Mesenteric fat pad (tissue), 1 donor: ENCODE data around the gene MKRN1. TPM values are rescaled to one million over a fixed set of nuclear protein-coding genes. Genes with fewer than 3 reads are reported as not detected.

Experiments
- DNase-seq: peaks from one replicate; pipeline ENCODE4 v3.0.0-alpha.2; 2020; ENCODE audit warnings: low spot score
- total RNA-seq: library from RNA; stranded (reverse); fragmentation: NEBNext Ultra II Directional; extraction: Animal tissue kit (Norgen Biotek cat#: 25700); gene quantifications from one replicate; pipeline ENCODE4 v1.2.1, GENCODE V29; 2021
- donor health status: DM: yes; HTN: yes; CAD: no.

The MKRN1 gene
- total RNA-seq, 1 donor from 2014 or later: 58.5 TPM

DNA sequence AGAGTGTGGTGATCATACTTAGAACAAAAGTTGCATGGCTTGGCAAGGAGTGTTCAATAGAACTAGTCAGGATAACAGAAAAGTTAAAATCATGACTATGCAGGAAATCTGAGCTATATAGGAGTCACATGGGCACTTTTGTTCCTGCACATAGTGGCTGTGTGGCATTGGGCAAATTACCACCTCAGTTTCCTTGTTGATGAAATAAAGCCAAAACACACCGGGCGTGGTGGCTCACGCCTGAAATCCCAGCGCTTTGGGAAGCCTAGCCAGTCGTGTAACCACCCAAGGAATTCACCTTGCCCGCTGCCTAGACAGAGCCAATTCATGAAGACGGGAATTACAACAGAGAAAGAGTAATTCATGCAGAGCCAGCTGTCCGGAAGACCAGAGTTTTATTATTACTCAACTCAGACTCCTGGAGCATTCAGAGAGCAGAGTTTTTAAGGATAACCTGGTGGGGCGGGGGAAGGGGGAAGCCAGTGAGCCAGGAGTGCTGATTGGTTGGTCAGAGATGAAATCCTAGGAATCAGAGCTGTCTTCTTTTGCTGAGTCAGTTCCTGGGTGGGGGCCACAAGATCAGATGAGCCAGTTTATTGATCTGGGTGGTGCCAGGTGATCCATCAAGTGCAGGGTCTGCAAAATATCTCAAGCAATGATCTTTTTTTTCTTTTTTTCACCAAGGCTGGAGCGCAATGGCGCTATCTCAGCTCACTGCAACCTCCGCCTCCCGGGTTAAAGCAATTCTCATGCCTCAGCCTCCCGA, 6.4 kb upstream of the MKRN1 start:
- no peak for DNase-seq

DNA sequence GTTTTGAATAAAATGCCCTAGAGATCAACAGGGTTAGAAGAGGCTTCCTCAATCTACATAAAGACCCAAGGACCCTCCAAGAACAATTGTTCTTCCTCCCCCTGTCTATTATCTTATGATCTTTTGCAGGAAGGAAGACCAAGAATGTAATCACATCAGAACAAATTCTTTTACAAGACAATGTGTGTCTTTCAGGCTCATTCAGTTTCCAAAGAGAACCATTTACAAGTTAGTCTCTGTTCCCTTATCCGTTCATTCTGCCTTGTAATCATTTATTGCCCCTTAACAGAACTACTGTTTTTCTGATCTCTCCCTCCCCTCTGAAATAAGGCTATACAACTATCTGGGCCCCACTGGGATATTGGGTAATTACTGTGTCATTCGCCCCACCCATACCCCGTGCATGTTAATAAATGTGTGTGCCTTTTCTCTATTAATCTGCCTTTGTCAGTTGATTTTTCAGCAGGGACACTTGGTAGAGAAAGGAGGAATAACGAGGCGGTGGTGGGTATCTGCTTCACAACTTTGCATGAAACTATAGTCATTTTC, 5.7 kb upstream of the MKRN1 start:
- DNase-seq: no peak

DNA sequence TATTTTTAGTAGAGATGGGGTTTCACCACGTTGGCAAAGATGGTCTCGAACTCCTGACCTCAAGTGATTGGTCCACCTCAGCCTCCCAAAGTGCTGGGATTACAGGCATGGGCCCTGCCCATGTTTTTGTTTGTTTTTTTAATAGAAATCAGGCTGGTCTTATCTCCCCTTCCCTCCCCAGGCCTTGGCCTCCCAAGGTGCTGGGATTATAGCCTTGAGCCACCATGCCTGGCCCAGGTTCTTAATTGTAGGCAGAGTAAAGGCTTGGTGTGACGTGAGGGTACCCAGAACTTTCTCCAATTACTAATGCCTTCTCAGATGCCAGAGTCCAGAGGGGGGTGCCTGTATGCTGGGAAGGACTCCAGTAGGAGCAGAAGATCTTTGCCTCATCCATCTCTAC, 5.2 kb upstream of the MKRN1 start:
- no peak for DNase-seq

DNA sequence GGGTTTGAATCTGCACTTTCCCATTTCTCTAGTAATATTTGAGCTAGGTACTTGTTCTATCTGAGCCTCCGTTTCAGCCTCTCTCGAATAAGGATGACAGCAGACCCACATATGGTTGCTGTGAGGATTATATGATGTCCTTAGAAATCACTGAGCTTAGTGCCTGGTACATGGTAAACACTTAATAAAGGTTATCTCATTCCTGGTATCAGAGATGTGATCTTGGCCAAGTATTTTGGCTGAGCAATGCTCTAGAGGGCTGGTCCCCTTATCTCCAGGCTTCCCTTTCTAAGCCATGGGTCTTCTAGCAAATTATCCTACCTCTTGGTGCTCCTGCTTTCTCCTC, 407 bp upstream of the MKRN1 start:
- DNase-seq: no peak

DNA sequence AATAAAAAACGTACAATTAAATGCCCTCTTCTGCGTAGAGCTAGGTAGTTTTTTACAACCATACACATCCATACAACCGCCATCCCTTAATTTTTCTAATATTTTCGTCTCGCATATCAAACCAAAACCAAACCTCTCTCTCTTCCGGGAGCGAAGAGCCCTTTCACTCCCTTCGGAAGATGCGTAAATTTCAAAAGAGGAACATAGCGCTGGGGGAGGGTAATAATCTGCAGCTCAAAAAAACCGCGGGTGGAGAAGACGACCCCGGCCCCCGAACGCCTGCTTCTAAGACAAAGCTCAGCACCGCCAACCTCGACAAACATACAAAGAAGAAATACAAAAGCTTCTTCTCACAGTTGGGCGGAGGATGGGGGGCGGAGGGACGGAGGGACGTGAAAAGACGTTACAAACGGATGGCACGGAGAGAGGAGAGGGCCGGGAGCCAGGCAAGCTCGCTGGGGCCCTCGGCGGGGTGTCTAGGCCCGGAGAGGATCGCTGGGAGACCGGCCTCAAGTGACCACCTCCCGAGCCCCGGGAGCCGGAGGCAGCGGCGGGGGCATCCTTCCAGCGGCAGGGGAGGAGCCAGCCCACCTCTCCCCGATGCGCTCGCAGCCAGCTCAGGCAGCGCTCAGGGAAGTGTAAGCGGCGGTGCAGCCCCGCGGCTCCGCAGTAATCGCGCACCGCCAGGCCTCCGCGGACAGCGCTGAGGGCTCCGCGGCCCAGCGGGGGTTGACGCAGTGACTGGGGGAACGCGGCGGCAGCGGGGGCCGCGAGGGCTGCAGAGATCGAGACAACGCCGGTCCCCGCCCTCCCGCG, 851 bp downstream of the MKRN1 start:
- peak; percentile 85 for DNase-seq

DNA sequence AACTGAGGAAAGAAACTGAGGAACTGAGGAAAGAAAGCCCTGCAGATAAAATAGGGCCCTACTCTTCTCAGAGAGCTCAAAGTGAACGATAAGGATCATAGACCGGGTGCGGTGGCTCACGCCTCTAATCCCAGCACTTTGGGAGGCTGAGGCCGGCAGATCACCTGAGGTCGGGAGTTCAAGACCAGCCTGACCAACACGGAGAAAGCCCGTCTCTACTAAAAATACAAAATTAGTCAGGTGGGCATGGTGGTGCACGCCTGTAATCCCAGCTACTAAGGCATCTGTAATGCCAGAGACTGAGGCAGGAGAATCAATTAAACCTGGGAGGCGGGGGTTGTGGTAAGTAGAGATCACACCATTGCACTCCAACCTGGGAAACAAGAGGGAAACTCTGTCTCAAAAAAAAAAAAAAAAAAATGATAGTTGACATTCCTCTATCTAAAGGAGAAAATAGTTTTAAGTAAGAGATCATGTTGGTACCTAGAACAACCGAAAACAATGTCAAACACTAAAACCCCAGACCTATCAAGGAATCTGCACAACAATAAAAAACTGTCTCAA, 2.5 kb downstream of the MKRN1 start:
- DNase-seq: peak; percentile 20

DNA sequence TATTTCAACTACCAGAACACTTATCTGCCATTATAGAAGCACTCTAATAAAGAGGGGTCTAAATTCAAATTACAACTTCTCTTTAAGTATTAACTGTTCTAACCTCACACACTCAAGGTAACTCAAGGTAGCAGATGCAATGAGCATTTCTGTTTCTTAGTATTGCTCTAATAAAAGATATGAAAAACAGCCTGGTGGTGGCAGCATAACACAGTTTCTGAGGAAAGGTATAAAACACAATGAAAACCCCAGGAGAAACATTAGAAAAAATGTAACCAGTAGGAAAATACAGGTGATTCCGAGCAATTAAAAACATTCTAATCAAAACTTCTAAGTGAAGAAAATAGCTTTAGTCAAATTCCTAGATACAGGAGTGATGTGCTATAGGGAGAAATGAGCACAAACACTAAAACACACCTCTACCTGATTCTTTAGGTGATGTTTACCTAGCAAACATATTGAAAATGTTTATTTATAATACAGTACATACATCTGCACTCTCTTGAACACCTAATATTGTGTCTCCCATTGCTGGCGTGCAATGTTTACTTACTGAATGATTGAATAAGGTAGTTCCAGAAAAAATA, 3.5 kb downstream of the MKRN1 start:
- no peak for DNase-seq

DNA sequence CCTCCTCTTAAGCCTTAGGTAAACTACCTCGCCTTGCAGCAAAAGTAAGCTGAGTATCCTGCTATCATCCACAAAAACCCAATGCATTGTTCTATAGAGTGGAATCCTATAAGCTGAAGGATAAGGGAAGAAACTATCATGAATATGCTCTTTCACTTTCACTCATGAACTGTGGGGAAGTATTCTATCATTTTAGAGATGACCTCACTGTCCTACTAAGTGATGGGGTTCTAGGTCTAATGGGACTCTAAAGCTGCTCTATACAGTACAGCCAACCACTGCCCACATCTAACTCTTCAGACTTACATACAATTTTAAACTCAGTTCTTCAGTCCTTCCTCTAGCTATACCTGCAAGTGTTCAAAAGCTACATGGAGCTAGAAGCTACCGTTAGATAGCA, 16.2 kb downstream of the MKRN1 start:
- DNase-seq: no peak

DNA sequence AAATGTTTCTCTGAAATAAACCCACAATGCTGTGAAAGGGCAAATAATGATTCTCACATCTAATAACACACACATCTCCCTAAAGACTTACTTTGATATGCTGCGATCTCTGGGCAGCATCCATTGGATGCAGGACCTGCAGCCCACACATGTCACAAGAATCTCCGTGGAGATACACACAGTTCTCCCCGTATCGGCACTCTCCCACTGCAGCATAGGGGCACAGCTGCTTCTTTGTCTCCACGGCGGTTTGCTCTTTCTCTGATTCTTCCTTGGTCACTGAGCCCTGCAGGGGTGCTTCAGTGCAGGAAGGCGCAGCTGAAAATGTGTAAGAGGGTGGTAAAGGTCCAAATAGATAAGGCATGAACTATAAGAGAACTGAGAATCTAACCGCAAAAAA, 20.4 kb downstream of the MKRN1 start:
- peak; percentile 16 for DNase-seq

DNA sequence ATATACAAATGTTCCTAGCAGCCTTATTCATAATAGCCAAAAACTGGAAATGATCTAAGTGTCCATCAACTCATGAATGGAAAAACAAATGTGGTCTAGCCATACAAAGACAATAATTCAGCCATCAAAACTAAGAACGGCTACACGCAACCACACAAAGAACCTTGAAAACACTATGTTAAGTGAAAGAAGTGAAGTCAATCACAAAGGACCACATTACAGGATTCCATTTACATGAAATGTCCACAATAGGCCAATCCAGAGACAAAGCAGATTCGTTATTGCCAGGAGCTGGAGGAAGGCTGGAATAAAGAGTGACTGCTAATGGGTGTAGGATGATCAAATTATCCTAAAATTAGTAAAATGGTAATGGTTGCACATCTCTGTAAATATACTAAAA, 21.1 kb downstream of the MKRN1 start:
- DNase-seq: no peak

DNA sequence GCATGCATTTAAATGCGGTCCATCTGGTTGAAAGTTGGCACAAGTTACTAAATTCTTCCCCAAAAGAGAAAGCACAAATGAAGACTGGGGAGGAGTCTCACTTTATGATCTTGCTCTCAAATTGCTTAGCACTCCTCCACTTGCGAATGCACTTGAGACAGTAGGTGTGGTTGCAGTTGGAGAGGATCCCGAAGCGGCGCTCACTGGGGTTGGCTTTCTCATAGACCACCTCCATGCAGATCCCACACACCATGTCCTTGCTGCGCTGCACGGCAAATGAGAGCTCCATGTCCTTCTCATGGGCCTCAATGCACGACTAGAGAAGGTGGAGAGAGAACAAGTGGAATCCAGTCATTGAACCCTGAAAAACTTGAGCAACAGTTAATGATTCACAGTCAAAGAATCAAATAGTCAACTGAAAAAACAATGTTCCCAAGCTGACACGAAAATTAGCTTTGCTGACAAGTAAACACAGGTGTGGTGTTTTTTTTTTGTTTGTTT, 22.7 kb downstream of the MKRN1 start:
- DNase-seq: peak; percentile 22

DNA sequence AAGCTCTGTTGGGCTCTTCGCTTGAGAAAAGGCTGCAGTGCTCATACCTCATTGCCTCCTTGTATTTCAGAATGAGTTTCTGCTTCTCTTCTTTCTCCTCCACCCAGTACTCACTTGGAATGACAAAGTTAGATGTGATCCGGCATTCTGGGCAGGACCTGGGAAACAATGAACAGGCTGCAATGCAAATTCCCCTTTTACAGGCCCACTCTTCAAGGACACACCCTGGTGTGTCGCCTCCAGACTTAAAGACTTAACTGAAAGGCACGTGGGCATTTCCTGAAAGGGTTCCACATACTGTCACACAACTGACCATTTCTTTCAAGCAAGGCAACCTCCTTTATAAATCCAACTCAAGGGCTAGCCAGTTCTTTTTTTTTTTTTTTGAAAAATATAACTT, 23.6 kb downstream of the MKRN1 start:
- DNase-seq: peak; percentile 5

DNA sequence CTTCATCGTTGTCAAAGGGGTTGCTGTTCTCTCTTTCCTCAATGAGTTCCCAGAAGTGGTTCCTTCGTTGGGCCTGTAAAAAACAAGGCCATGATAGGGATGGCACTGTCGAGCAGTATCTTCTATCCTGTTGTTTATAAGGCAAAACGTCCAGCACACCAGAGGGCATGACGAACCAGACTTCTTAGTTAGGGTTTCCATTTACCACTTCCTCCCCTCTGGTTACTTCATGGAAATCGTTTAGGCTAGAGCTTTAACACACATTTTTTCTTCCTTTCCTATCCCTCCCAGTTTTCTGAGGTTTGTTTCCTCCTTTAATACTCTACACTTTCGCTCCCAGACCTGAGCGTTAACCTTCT, 24.7 kb downstream of the MKRN1 start:
- DNase-seq: no peak

DNA sequence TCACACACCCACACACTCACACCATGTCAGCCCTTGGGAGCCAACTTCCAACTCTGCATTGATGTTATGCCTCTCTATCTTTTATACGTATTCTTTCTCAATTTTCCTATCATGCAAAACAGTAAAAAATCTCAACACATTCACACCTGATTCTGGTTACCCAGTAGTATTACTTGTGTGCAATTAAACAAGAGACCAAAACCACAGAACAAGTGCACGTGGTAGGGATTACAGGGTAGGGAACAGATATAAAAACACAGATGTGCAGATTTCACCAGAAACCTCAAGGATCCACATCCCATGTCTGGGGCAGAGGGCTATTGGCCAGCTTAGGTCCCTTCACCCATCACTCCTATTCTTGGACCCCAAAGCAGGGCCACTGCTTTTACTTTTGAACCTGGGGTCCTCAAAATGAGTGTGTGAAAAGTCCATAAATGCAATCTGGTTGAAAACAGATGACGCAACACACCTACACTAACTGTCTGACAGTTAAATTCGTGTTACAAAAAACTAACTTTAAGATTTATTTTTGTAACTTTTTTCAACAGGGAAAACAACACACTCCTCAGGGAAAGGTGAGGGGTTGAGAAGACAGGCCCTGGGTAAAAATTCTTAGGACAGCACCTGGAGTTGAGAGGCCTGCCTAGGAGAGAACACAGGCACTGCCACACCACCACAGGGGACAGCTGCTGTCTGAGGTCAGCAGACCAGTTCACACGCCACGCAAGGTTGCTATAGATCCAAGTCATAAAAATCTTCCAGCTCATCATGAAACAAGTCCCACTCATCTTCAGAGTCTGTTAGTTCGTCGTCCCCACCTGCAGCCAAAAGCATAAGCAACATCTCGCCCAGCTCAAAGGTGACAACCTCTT, 25.3 kb downstream of the MKRN1 start:
- peak; percentile 51 for DNase-seq

DNA sequence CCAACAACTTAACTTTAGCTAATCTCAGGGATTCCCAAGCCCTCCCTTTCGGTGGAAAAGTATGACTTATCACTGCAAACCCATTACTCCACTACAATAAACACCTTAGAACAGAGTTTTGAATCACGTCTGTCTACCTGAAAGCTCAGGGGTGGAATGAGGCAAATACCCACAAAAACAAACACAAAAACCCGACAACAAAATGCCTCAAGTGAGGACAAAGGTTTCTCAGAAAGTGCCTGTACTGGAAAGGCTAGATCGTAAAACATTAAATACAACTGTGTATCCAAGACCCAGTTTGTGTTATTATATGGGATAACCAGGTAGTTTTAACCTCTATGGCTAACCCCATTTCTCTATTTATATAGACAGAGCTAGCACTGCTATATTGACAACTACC, 26.0 kb downstream of the MKRN1 start:
- DNase-seq: no peak

DNA sequence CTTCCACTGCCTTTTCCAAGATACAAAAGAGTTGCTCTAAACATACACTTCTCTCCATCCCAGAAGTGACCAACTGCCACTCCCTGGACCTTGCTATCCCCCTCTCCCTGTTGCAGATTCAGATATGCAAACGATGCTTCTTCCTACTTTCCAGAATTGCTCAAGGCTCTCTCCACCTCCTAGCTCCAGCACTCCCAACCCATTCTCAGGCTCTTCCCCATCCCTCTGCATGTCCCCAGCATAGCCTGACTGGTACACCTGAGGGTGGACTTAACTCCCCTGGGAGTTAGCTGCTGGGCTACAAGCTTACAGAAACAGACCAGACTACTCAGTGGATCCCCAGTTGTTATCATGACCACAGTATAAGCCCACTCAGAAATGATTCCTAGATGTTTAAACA, 27.6 kb downstream of the MKRN1 start:
- no peak for DNase-seq

DNA sequence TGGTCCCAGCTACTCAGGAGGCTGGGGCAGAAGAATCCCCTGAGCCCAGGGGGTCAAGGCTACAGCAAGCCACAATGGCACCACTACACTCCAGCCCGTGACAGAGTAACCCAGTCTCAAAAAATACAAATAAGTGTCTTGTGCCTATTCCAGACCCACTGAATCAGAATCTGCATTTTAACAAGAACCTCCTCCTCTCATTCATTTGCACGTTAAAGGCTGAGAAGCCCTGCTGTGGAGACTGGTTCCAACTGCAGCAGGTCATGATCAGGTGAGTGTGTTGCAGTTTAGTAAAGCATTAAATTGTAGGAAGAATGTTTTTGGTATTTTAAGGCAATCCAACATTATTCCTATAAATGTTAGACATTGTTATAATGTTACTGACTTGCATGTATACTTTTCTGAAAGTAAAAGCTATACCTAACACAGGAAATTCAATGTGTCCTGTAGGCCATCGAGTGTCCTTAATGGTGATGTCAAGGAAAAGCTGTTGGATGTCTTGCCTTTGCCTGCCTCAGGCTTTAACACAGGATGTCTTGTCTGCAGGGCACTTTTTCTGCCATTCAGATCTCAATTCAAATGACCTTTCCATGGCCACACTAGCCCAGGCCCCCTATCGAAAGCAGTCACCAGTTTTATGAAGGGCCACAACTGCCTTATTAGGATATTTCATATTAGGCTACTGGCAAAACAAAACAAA, 30.4 kb downstream of the MKRN1 start:
- no peak for DNase-seq

DNA sequence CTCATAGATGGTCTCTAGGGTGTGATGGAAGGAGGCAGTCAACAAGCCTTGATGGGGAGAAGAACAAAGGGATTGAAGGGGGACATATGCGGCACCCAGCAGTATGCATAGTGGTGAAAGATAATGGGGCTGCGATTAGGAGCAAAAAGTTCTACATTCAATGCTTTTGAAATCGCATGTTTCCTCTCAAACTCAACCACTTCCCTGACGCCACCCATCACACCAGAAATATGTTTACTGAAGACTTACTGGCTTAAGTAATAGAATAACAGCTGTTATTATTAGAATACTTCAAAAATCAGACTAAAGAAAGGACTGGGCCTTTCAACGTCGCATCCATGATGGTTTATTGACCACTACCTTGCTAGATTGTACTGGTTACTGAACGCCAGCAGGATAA, 31.5 kb downstream of the MKRN1 start:
- no peak for DNase-seq

DNA sequence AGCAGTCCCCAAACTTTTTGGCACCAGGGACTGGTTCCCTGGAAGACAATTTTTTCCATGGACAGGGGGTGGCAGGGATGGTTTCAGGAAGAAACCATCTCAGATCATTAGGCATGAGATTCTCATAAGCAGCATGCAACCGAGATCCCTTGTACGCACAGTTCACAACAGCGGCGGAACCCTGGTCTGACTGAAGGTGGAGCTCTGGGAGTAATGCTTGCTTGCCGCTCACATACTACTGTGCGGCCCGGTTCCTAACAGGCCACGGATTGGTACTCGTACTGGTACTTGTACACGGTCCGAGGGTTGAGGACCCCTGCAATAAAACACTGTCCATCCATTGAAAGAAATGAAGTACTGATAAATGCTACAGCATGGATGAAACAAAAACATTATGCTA, 32.8 kb downstream of the MKRN1 start:
- no peak for DNase-seq

DNA sequence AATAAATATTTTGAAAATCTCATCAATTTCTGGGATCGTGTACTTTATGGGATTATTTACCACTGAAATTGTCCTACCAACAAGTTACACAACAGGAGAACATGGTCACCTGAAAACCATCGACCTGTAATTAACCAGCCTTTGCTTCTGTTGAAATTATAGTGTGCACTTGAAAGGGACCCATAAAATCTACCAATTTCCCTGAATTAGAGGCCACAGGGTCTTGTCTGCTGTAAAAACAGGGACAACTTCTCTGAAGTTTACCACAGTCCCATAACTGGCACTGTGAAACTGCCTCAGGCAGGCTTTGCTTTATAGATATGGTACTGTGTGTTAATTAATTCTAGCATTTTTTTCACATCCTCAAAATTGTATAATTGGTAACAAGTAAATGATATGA, 37.8 kb downstream of the MKRN1 start:
- no peak for DNase-seq
